HG02970 (cell line): ENCODE data around the gene EIF2AK3.
"Not testable (repeated sequence)": the region's sequence is repeated elsewhere in the genome, so short reads cannot be mapped to it uniquely, and the experiment has no call there.

Experiments used
- ATAC-seq: cut with Tn5 transposase; IDR thresholded peaks from one replicate; pipeline ENCODE4 v1.9.1; 2021; ENCODE audit warnings: mild to moderate bottlenecking, moderate library complexity, moderate number of reproducible peaks; ENCODE audit not compliant: unreplicated experiment, low FRiP score

EIF2AK3 gene

GRCh38 chr2:88549616-88550292 is 77.5 kb downstream of the EIF2AK3 start:
- ATAC-seq = no peak

- ATAC-seq = not testable (repeated sequence)
These were observed 81.0 kb downstream of the EIF2AK3 start for GRCh38 chr2:88546291-88546690.

DNA sequence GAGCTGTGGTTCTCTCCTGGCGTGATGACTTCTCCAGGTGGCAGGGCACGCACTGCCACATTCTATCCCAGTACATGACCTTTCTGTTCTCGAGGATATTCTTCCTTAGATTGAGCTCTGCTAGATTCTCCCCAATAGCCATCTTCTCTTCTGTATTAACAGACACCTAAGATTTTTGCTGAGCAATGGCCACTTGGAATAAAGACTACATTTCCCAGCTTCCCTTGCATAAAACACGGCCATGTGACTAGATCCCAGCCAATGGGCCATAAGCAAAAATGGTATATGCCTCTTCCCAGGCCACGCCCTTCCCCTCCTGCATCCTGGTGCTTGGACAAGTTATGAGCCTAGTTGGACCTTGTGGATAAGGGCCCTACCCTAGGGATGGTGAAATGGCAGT is 82.1 kb downstream of the EIF2AK3 start:
- ATAC-seq = no peak

DNA sequence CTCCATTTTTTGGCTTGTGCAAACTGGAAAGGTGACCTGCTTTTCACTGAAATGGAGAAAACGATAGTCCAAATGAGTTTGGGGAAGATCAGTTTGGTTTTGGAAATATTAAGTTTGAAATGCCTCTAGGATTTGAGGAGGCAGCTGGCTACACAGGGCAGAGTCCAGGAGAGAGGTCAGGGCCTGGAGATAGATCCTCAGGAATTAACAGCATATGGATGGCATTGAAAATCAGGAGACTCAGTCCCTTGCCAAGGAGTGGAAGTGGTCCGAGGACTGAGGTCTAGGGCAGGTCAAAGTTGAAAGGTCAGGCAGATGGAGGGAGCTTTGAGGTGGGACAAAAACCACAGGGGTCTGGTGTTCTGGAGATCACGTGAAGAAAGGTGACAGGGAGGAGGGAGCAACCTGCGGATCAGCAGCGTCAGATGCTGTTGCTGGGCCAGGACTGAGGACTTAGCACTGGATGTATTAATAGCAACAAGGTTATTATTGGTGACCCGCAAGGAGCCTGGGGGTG is 83.7 kb downstream of the EIF2AK3 start:
- ATAC-seq = no peak

DNA sequence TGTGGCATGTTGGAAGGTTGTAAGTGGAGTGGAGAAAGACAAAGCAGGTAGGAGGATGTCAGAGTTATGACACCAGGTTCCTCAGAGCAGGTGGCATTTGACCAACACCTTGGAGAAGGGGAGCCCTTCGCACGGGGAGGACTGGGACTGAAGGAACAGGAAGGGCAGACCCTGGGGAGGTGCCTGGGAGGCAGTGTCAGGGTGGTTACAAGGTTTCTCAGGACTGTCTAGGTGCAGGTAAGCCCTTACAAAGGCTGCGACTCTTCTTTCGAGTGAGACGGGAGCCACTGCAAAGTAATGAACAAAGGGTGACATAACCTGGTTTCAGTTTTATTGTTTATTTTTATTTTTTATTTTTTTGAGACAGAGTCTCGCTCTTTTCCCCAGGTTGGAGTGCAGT is 84.6 kb downstream of the EIF2AK3 start:
- ATAC-seq = no peak

DNA sequence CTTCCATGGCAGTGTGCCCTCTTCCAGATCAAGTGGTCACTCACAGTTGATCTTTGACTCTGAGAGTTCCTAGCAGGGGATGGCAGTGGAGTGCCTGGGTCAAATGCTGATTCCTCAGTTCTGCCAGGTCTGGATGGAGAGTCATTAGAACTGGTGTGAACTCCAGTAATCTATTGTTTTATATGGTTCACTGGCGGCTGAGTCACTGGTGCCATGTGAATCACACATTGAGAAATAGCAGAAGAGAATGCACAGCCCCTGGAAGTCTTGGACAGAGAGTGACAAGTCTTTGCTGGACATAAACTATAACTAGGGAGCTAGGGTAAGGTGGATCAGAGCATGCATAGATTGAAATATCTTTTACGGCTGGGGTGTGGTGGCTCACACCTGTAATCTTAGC is 86.9 kb downstream of the EIF2AK3 start:
- ATAC-seq = no peak

- ATAC-seq = no peak
These were observed 88.8 kb downstream of the EIF2AK3 start for GRCh38 chr2:88538362-88538917.

DNA sequence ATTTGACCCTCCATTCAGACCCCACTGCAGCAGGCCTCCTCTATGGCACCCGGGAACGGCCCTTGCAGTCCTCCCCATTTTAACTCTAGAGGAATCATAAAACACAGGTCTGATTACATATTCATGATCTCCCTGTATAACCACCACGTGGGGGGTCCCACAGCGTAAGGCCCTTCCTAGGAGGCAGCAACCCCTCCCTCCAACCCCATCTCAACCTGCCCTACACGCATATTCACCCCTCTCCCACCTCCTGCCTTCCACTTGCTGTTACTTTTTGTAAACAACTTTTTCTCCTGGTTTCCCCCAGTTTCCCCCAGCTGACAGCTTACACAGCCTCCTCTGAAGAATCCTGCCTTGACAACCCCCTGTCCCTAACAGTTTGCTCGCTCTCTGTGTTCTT is 89.6 kb downstream of the EIF2AK3 start:
- no peak for ATAC-seq

- no peak for ATAC-seq
These were observed 97.2 kb downstream of the EIF2AK3 start for GRCh38 chr2:88530081-88530480.

DNA sequence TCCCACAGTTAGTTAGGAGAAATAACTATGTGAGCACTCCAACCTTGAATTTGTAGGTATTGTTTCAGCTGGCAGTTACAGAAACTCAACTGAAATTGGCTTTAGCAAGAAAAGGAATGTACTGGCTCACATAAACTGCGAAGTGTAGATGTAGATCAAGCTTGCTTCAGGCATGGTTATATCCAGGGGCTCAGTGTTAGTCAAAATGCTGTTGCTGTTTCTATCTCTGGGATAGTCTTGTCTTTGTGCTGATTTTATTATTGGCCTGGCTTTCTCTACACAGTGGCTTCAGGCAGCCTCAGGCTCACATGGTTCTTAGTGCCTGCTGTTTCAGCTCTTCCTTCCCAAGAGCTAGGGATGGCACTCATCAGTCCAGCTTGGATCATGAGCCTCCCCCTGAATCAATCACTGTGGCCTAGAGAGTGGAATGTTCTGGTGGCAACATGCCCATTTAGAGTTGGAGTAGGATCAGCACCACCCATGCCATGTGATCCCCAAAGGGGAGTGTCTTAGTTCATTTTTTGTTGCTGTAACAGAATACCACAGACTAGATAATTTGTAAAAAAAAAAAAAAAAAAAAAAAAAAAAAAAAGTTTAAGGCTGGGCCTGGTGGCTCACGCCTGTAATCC is 105.7 kb downstream of the EIF2AK3 start:
- ATAC-seq = no peak

DNA sequence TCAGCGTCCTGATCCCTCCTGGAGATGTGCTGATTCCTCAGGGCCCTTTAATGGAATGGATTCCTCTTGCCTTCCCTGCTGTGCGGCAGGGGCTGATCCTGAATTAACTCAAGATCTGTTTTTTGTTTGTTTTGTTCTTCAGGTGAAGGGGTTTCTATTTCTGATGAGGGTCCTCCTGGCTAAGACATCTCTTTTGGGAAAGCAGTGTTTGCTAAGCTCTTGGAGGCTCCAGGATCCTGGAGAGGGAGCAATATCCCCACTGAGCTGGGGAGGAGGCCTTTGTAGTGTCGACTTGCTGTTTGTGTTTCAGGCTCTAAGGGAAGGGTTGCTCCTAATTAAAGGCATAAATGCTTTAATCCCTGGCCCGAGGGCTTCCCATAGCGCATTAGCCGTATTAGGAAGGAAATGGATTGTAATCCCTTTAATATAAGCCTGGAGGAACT is 109.5 kb downstream of the EIF2AK3 start:
- ATAC-seq = no peak
